DOHH2 (cell line): Measurements from ENCODE around the gene DSCAML1.

Source experiments
- CTCF ChIP-seq: fragments of 200-600 bp; sonication (generic); IDR thresholded peaks from one replicate; pipeline ENCODE4 v1.5.1; 2014; ENCODE audit warnings: antibody characterized with exemption, mild to moderate bottlenecking, low read depth, low read length; ENCODE audit not compliant: poor library complexity, severe bottlenecking
- EZH2phosphoT487 ChIP-seq: fragments of 200-600 bp; sonication (generic); IDR thresholded peaks from 2 replicates; pipeline ENCODE4 v1.6.1; 2017; ENCODE audit warnings: borderline replicate concordance, mild to moderate bottlenecking, antibody characterized with exemption, low read length, moderate library complexity, mixed read lengths

DNA sequence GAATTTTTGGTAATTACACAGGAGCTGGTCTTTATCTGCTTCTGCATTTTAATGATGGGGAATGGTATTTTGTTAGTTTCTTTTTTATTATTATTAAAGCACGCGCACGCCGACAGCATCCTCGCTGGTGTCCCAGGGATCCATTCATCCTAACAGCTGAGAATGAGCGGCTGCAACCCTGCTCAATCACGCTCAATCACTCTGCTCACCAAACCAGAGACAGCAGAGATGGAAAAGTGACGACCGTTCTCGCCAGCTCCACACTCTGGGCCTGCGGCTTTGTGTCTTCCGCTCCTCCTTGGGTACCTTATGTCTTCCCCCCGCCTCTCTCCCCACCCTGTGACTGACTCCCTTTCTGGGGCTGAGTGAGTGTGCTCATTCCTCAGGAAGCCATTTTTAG, 84.5 kb downstream of the DSCAML1 start:
- TF ChIP-seq CTCF = no peak
- TF ChIP-seq EZH2phosphoT487 = no peak
